Measurements from ENCODE around the gene ZFYVE21.

GRCh38 chr14:103683139-103683538 is 32.5 kb upstream of the ZFYVE21 start:
- TF ChIP-seq, protein P1, sequence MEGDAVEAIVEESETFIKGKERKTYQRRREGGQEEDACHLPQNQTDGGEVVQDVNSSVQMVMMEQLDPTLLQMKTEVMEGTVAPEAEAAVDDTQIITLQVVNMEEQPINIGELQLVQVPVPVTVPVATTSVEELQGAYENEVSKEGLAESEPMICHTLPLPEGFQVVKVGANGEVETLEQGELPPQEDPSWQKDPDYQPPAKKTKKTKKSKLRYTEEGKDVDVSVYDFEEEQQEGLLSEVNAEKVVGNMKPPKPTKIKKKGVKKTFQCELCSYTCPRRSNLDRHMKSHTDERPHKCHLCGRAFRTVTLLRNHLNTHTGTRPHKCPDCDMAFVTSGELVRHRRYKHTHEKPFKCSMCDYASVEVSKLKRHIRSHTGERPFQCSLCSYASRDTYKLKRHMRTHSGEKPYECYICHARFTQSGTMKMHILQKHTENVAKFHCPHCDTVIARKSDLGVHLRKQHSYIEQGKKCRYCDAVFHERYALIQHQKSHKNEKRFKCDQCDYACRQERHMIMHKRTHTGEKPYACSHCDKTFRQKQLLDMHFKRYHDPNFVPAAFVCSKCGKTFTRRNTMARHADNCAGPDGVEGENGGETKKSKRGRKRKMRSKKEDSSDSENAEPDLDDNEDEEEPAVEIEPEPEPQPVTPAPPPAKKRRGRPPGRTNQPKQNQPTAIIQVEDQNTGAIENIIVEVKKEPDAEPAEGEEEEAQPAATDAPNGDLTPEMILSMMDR (conservative IDR thresholded peaks at IDR 0.05; ENCODE audit: low read length): no peak
- TF ChIP-seq EZH2phosphoT487 (IDR thresholded peaks at IDR 0.05; ENCODE audit: borderline replicate concordance, low read depth, low read length): no peak
